Fibroblast of mammary gland (primary cell): ENCODE measurements around the gene TMEM117.

Source experiments
- DNase-seq: peaks from one replicate; pipeline ENCODE4 v3.0.0-alpha.2; 2010; ENCODE audit warnings: low read depth
- H3K4me3 ChIP-seq: 2 replicates; pipeline ENCODE4 v1.5.1; 2011; ENCODE audit warnings: low read depth, mild to moderate bottlenecking, low read length, moderate library complexity; ENCODE audit not compliant: control insufficient read depth
- CTCF ChIP-seq: conservative IDR thresholded peaks from 2 replicates; pipeline ENCODE4 v1.5.1; 2011; ENCODE audit warnings: low read depth, low read length, inconsistent platforms; ENCODE audit not compliant: control insufficient read depth, insufficient read depth

Gene TMEM117

GRCh38 chr12:43914391-43914790, 78.5 kb downstream of the TMEM117 start:
- no peak for TF ChIP-seq CTCF
- no peak overlapping the region for H3K4me3 ChIP-seq
- no peak for DNase-seq

DNA sequence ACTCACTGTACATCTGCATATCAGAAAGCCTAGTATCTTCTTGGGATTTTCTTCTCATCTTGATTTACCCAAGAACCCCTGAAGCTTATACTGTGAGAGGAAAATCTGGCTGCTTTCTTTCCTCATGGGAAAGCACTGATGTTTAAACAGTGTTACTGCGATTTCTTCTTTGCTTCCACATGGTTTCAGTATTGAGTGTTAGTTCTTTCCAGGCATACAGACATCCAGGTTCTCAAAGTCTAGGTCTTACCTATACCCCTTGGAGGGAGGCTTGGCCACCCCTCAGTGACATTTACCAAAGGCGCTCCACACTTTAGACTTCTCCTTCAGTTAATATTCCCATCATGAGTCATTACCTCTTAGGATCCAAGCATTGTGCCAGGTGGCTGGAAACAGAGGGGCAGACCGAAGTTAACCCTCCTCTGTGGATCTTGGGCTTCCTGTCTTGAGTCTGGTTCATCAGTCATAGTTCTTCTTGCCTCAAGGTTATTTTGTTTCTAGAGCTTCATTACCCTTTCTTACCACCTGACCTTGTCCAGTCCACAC, 79.1 kb downstream of the TMEM117 start:
- no peak for TF ChIP-seq CTCF
- H3K4me3 ChIP-seq = no peak overlapping the region
- no peak for DNase-seq

- no peak for TF ChIP-seq CTCF
- DNase-seq = no peak
- H3K4me3 ChIP-seq = no peak overlapping the region
Observed at GRCh38 chr12:43917896-43918295, 82.0 kb downstream of the TMEM117 start.

DNA sequence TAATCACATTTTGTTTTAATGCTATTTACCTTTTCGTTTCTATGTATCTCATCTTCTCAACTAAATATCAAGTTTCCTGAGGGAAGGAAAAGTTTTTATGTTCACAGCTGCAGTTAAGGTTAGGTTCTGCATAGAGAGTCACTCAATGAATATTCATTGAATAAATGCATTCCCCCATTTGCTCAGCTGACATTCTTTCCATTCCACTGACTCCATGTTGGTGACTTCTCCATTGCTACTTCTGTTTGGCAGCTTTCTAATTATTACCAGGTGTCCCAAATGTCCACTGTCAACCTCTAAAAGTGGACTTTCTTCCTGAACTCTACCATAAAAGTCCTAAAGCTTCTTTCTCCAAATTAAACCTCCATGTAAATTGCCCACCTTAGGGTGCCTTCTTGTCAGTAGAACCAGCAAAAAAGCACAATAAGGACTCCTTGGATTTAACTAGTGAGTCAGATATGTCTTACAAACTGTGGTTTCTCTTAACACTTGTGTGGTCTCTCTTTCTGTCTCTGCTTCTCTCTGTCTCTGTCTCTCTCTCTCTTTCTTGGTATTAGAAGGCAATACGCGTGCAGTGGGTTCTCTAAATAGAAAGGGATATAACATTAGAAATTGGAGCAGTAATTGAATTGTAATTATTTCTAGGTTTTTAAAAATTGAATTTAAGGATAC, 85.9 kb downstream of the TMEM117 start:
- DNase-seq = peak; percentile 15
- no peak for TF ChIP-seq CTCF

GRCh38 chr12:43930032-43930431, 94.2 kb downstream of the TMEM117 start:
- no peak for DNase-seq
- no peak for TF ChIP-seq CTCF

More for the DNA sequence above, 85.9 kb downstream of the TMEM117 start:
- H3K4me3 ChIP-seq = no peak overlapping the region

GRCh38 chr12:43931187-43931586, 95.3 kb downstream of the TMEM117 start:
- DNase-seq = no peak
- TF ChIP-seq CTCF = no peak
- H3K4me3 ChIP-seq = no peak overlapping the region

More at GRCh38 chr12:43930032-43930431, 94.2 kb downstream of the TMEM117 start:
- H3K4me3 ChIP-seq = no peak overlapping the region

GRCh38 chr12:43935581-43935980, 99.7 kb downstream of the TMEM117 start:
- no peak for DNase-seq
- no peak for TF ChIP-seq CTCF
- no peak overlapping the region for H3K4me3 ChIP-seq
